ENCODE data around the gene ADAMTS18.
"Not testable (repeated sequence)": the region's sequence is repeated elsewhere in the genome, so short reads cannot be mapped to it uniquely, and the experiment has no call there.

ADAMTS18 gene

DNA sequence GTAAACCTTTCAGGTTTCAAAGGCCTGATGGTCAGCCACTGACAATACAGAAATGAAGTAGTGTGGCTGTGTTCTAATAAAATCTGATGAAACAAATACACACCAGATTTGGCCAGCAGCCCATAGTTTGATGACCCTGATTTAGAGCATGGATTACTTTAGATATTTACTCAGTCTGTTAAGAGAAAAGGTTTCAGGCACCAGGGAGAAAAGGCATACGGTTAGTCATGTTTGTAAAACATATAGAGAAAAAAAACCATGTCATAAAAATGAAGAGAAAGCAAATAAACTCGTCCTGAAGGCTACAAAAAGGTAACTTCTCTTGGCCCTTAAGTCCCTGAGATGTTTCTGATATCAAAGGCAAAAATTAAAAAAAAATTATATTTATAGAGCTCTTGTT is 112.1 kb downstream of the ADAMTS18 start:
- no peak for DNase-seq

DNA sequence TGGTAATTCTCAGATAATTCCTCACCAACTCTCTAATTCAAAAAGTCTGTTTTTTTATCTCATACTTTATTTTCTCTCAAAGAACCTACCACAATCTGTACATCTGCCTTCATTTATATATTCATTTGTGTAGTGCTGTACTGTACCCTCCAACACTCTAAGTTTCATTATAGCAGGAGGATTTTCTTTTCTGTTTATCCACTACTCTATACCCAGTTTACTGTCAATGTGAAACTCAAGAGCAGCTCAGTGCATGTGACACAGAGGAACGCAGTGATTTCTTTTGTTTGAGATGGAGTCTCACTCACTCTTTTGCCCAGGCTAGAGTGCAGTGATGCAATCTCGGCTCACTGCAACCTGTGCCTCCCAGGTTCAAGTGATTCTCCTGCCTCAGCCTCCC is 117.8 kb downstream of the ADAMTS18 start:
- no peak for DNase-seq

DNA sequence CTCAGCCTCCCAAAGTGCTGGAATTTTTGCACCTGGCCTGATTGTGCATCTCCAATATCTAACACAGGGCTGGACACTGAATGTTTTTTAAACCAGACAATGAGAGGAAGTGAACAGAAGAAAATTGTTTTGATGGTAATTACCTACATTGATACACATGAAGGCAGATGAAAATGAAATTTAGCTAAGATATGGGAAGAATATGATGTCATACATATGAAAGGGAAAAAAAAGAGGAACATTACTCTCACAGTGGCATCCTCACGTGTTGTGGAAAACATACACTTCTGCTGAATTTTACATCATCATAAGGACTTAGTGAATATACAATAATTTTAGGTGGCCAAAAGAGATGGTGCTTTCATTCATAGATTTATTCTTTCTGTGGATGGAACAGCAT is 124.0 kb downstream of the ADAMTS18 start:
- no peak for DNase-seq

DNA sequence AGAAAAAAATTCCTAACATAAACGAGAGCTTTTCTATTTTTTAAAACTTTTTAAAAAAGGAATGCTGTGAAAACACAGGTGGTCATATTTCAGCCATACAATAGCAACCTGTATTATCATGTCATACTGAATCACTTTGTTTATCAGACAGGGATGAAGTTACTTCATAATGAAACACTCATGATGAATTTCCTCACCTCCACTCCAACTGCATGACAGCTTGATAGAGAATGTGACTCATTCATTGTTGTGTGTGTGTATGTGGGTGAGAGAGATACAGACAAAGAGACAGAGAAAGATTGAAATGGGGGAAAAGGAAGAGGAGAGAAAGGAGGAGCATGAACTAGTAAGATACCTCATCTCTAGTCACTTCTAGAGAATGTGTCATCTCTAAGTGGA is 126.7 kb downstream of the ADAMTS18 start:
- no peak for DNase-seq

DNA sequence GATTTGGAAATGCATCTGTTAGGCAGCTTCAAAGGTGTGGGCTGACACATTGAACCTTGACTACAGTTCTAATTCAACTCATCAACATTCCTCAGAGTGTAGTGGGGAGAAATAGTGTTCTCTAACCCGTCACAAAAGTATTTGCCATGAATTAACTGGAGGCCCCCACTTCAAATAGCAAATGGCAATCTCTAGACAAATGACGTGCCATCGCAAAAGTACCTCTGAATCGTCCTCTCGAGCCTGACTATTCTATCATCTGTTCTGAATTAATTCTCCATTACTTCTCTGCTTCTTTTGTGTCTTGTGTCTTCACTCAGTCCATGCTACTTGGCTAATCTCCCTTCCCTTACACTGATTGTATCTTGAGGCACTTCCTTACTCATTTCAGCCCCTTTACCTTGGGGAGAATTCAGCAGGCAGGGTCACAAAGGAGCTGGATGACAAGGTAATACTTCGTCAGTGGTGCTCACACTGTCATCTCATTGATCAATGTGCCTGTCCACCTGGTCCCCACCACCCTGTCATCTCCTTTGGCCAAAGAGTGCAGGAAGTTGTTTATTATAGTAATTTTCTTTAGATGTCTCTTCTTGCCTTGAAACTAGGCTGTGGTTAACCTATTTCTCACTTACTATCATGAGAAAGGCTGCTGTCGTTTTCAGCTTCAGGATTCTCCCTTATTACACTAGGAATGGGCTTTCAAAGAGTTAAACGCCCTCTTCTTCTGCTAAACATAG is 127.2 kb downstream of the ADAMTS18 start:
- DNase-seq: no peak

DNA sequence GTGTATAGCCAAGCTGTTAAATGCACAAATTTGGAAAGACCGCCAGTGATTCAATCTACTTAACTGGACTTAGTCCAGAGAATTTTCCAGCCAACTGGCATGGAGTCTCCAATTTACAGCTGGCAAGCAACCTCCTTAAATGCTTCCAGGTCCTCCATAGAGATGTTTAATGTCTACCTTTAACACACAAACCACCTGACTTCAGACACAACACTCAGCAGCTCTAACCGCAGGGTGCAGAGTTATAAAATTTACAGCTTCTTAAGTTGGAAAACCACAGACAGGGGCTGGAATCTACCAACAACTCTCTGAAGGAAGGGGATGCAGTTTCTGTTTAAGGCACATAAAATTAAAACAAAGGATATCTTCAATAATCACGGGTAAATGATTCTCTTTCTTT is 128.8 kb downstream of the ADAMTS18 start:
- DNase-seq: no peak

DNA sequence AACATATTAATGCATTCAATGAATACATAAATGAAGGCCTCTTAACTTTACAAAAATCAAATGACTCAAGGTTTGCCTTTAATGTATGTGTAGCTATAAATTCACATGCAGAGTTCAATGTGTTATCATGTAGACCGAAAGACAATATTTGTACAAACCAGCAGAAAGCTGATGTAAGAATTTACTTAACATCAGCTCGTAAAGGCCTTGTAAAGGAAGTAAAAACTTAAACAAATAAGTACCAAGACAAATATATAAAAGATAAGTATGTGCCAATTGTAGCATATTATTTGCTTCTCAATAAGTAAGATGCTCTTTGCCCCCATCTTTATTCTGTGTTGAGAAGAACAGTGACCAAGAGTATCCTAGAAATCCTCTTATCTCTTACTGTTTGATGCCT is 130.0 kb downstream of the ADAMTS18 start:
- no peak for DNase-seq

DNA sequence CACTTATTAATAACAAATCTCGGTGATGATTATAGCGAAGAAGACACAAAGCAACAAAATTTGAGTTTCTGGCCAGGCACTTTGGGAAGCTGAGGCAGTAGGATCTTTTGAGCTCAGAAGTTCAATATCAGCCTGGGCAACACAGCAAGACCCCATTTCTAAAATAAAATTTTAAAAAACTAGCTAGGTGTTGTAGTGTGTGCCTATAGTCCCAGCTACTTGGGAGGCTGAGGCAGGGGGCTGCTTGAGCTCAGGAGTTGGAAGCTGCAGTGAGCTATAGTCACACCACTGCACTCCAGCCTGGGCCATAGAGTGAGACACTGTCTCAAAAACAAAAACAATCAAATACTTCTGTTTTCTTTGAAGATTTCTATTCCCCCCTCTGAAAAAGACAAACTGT is 130.7 kb downstream of the ADAMTS18 start:
- DNase-seq: no peak

DNA sequence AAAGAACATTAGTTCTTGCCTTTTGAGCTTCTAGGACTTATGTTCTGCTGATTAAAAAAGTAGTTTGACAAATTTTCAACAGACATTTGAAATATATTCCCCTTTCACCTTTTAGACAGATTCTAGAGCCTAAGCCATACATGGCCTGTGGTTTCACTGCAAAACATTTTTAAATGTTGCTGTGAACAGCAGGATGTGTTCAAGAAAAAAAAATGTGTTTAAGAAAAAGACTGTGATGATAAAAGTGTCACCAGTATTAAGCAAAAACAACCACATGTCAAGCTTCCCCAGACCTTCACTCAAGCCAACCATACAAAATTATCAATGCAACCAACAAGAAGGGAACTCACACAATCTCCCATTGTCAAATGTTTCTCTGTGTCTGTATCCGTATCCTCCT is 132.2 kb downstream of the ADAMTS18 start:
- no peak for DNase-seq

DNA sequence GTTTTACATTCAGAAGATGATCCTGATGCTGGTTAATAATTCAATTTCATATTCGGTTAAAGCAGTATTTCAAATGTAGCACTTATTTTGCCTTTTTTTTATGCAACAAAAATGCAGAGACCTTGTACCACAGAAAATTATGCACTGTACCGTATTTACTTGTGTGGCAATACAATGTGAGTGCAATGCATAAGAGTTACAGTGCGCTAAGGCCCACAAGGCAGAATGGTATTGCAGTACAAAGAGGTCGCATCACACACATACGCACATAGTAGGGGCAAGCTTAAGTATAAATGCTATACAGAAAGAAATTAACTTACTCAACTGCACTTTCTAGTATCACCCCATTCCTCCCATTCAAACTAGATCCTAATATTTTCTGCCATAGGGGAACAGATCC is 132.6 kb downstream of the ADAMTS18 start:
- DNase-seq: no peak

DNA sequence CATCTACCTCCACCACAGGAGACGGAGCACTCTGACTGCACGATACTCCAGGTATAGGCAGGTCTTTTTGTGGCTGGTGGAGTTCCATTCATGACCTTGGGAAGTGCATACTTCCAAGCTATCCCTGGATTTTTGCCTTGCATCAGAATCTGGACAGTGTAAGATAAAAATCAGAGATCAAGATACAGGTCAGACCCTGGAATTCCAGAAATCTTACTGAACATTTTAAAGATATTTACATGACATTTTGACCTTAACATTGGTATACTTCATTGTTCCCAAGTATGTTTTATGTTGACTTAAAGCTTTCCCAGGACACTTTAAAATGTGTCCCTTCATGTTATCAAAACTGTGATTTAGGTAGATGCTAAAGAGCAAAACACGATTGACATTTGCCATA is 134.6 kb downstream of the ADAMTS18 start:
- DNase-seq: no peak

DNA sequence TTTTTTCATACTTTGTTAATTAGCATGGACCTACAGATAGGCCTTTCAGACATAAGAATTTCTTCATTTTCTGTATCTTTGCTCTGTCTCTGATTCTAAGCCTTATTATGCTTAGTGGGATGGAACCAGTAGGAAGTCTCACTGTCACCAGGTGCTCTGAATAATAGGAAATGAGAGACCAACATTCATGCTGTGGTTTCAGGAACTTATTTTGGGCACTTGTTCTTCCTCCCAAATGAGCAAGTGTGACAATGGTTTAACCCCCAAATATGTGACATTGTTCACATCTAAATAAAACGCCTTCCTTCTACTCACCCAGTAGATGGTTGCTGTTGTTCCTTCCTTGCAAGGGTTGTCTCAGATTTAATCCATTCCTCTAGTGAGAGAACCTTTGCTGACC is 135.4 kb downstream of the ADAMTS18 start:
- no peak for DNase-seq

DNA sequence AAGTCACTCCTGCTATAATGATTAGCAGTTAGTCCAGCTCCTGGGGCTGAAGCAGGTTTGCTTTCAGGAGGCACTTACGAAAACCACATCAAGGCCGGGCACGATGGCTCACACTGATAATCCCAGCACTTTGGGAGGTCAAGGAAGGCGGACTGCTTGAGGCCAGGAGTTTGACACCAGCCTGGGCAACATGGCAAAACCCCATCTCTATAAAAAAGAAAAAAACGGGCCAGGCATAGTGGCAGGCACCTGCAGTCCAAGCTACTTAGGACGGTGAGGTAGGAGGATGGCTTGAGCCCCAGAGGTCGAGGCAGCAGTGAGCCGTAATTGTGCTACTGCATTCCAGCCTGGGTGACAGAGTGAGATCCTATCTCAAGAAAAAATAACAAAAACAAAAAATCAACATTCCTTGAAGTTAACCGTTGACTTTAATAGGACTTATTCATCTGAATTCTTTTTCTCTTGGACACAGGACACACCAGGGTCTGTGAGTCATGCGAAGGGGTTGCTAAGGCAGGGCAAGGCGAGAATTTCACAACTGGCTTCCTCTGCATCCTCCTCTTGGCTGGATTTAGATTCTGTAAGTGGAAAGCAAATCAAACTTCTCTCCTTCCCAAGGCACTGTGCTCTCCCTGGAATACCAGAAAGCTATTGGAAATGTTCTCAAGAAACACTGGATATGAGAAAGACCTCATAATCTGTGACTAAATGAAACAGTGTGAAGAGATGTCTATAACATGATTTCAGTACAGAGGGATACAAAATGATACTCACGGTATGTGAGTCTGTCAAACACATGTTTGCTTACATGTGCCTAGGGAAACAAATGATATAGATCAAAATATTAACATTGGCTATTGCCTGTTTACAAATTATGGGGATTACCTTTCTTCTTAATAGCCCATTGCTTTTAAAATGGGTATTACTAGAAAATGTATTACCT is 136.1 kb downstream of the ADAMTS18 start:
- DNase-seq: no peak

DNA sequence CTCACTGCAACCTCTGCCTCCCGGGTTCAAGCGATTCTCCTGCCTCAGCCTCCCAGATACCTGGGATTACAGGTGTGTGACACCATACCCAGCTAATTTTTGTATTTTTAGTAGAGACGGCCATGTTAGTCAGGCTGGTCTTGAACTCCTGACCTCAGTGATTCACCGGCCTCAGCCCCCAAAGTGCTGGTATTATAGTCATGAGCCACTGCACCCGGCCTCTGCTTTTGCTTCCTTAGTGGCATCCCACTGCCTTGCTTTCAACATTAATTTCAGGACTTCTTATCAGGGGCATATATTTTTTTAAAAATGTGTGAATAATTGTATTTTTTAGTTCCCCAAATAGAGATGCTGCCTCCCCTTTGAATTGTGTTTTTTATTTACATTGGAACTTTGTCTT is 136.8 kb downstream of the ADAMTS18 start:
- DNase-seq: no peak

DNA sequence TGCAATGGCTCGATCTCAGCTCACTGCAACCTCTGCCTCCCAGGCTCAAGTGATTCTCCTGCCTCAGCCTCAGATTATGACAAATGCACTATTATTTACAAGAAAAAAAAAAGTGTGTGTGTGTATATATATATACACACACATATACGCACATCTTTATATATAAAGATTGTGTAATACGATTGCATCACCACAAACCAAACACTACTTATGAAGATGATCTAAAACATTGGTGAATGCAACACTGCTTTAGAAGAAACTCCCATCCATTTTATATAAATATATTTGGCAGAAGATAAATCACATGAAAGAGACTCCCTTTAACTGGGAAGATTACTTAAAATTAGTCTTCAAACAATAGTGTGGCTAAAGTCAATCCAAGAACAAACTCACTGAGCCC is 138.9 kb downstream of the ADAMTS18 start:
- DNase-seq: no peak

DNA sequence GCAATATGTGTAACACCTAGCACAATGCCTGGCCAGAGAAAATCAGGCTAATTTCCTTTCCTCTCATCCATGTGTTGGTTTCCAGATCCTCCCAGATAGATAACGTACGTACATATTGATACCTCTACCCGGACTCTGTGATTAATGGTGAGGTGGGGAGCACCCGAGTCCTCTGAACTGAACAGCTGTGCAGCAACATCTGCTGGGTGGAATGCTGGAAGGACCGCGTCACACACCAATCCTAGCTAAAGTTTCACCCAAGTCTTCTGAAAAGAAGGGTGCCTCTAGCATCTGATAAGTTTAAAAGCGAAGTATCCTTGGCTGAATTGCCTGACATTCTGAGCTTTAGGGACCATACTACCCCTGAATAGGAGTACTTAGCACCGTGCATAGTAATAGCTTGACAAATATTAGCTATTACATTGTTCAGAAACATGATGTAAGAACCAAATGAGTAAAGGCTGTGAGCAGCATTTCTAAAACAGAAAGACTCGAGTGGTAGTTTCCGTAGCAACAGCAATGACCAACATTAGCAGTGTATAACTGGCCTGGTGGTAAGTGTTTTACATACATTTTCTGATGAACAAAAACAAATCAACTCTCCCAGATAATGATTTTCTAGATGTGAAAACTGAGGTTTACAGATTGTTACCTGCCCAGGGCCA is 144.3 kb downstream of the ADAMTS18 start:
- no peak for DNase-seq

DNA sequence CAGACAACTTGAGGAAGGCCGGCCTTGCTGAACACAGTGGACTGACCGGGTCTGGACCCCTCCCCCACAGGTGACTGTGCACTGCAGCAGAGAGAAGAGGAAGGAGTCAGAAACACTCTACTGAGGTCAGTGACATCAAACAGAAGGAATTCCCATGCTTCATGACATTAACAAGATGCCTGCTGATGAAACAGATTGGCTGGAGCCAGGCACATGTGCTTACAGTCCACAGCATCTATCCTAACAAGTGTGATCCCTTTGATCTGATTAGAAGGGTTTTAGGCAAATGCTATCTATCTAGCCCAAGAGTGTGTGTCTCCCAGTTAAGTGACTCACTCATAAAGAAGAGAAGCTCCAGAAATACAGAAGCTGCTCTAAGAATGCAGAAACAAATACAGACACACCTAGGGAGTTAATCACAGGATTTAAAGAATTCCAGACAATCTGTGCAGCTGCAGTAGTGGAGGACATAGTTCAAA is 145.5 kb downstream of the ADAMTS18 start:
- DNase-seq: no peak

DNA sequence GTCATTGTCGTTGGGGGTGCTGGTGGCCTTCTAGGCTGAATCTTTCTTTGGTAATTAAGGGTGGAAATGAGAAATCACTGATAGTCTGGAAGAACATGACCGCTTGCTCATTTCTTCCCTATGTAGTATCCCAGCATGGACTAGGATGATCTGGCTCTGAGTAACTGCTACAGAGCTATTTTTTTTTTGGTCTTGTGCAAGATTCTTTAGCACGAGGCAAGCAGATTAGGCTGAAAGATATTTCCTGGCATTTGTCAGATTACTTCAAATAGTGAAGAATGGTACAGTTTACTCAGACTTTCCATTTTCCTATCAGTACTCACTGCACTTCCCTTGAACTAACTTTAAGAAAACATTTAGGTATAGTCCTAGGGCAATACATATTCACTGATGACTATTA is 146.6 kb downstream of the ADAMTS18 start:
- no peak for DNase-seq

DNA sequence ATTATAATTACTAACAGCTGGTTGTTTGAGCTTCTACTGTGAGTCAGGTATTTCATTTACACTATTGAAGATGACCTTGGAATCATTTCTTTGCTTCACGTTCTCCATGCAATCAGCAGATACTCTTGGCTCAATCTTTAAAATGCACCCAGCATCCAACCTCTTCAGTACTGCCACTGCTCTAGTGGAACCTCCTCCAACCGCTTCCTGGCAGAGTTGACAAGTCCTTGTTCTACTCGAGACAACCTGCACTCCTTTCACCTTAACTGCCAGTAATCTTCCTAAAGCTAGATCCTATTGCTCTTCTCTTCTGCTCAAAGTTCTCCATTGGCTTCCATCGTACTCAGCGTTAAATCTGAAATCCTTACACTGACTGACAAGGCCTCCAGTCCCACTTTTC is 149.2 kb downstream of the ADAMTS18 start:
- no peak for DNase-seq

DNA sequence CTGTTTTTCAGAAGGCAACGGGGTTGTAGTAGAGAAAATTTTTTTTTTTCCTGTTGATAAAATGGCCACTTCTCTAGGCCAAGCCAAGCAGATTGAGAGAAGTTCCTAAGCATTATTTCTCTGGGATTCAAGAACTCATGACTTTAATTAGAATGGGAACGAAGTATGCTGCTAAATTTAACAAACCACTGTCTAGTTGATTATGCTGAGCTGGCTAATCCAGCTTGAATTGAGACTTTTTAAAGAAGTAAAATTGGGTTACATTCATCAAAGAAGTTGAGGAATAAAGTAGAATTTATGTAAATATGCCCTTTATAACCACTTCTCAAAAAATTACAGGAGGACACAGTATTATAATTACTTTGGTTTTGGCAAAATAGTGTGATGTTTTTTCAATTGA is 152.5 kb downstream of the ADAMTS18 start:
- no peak for DNase-seq

DNA sequence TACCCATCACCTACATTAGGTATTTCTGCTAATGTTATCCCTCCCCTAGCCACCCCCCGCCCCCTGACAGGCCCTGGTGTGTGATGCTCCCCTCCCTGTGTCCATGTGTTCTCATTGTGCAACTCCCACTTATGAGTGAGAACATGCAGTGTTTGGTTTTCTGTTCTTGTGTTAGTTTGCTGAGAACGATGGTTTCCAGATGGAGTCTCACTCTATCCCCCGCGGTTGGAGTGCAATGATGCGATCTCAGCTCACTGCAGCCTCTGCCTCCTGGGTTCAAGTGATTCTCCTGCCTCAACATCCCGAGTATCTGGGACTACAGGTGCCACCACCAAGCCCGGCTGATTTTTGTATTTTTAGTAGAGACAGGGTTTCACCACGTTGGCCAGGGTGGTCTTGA is 155.5 kb downstream of the ADAMTS18 start:
- DNase-seq: not testable (repeated sequence)

DNA sequence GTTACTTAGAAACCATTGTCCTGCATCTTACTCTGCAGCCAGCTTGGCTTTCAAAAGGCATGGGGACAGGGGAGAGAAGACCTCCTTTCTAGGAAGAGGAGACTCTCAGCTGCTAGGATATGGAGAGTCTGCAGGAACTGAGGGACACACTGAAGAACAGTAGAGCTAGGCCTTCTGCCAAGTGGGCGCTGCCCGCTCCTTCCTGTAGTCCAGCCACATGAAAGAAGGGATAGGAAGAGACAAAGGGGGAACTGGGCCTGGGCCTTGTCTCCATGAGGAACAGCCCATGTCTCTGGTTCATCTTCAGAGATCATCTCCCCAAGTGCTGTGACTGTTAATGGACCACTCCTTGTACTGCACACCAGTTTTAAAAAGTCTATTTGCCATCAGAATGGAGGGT is 157.3 kb downstream of the ADAMTS18 start:
- no peak for DNase-seq

DNA sequence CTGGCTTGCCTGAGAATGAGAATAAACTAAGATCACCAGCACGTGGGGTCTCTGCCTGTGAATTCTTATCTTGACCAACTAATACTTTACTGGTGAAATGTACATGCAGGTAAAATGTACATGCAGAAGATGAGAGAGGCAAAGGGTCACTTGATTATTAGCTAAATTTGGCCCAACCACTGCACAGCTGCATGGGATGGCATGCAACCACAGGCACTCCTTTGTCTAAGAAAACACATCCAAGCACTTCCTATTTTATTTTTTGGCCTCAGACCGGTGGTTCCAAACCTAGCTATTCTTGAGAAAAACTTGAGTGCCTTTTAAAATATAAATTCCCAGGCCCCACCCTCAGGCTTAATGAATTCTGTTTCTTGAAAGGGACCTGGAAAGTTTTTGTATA is 157.7 kb downstream of the ADAMTS18 start:
- DNase-seq: no peak

DNA sequence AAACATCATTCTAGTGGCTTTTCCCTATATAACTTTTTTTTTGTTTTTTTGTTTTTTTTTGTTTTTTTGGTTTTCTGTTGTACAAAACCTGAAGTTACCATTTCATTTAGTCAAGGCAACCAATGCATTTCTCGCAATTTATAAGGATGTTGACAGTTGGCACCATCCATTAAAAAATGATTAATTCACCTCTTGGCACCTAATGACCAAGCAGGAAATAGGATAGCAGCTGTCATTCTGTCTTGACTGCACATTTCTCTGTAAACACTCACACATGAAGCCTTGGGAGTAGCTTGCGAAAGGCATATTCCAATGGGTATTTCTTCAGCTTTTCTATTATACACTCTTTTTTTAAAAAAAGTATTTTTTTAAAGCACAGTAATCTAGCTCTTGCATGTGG is 158.2 kb downstream of the ADAMTS18 start:
- DNase-seq: no peak
